Right lobe of liver (tissue), 6 donors: ENCODE results near the gene ARHGAP15. TPM values are rescaled to one million over a fixed set of nuclear protein-coding genes. Genes with fewer than 3 reads are reported as not detected.

ENCODE experiments used
- ATAC-seq, 4 donors: fragments of 200-7000 bp; cut with Tn5 transposase; one replicate each; pipeline ENCODE4 v1.9.1; 2020; ENCODE audit warnings: mild to moderate bottlenecking in 4 of 4, moderate library complexity in 4 of 4
- DNase-seq, 3 donors: peaks; one replicate each; pipeline ENCODE4 v3.0.0-alpha.2; 2020
- H3K27ac ChIP-seq, 3 donors: fragments of 200-600 bp; one replicate each; pipeline ENCODE4 v1.8.0; 2022
- H3K27me3 ChIP-seq, 2 donors: fragments of 200-600 bp; one replicate each; pipeline ENCODE4 v1.8.0; 2022
- H3K36me3 ChIP-seq, 4 donors: fragments of 200-600 bp; sonication (generic) in 1 of 4; one replicate each; pipeline versions ENCODE4 v1.5.1 to v1.8.0; 2017 to 2022; ENCODE audit warnings: control low read depth in 1 of 4
- H3K4me1 ChIP-seq, 4 donors: fragments of 200-600 bp; sonication (generic) in 1 of 4; one replicate each; pipeline versions ENCODE4 v1.5.1 to v1.8.0; 2017 to 2022; ENCODE audit warnings: control low read depth in 1 of 4
- H3K4me3 ChIP-seq, 3 donors: fragments of 200-600 bp; one replicate each; pipeline ENCODE4 v1.8.0; 2022
- H3K9me3 ChIP-seq, 4 donors: fragments of 200-600 bp; sonication (generic) in 1 of 4; one replicate each; pipeline versions ENCODE4 v1.5.1 to v1.8.0; 2017 to 2022; ENCODE audit warnings: control low read depth in 1 of 4
- CTCF ChIP-seq, 4 donors: fragments of 200-600 bp in 3 of 4; fragments of 450-650 bp in 1 of 4; IDR thresholded peaks; one replicate each; pipeline versions ENCODE4 v1.5.1 to v1.8.0; 2016 to 2022; ENCODE audit warnings: antibody characterized with exemption in 4 of 4, mild to moderate bottlenecking in 2 of 4
- POLR2A ChIP-seq: fragments of 450-650 bp; IDR thresholded peaks from one replicate; pipeline ENCODE4 v1.6.1; 2017; ENCODE audit warnings: antibody characterized with exemption, mild to moderate bottlenecking
- WGBS: methylation state at CpG from one replicate; pipeline ENCODE4 v1.1.6; 2018; ENCODE audit warnings: low coverage, low lambda C conversion rate; ENCODE audit not compliant: insufficient coverage; ENCODE audit errors: missing lambda C conversion rate; 5-methylcytosine and 5-hydroxymethylcytosine counted together
- intact Hi-C, 2 donors: fragments of 100-400 bp; cut with DNase I; formaldehyde crosslinking; loops; one replicate each; pipeline versions ENCODE4 v1.11.2 to v1.14.1; 2022
- total RNA-seq, 6 experiments: library from RNA; depleted of rRNA in 2 of 6; stranded (reverse); fragments of >200 nt in 2 of 6; fragmentation: NEBNext Ultra II Directional in 3 of 6; extraction: Animal tissue kit (Norgen Biotek cat#: 25700) in 3 of 6; gene quantifications; one replicate each; pipeline versions ENCODE4 v1.1.0 to v1.2.4, GENCODE V29; 2016 to 2023
- donor health status: DM: no; HTN: yes; CAD: no.
- donor health status: DM: no; HTN: no; CAD: no.
- donor health status: DM: no; HTN: no; CAD: no.
- donor health status: DM: no; HTN: yes; CAD: no.
- donor health status: DM: no; HTN: yes; CAD: no.

The ARHGAP15 gene
- total RNA-seq, 6 experiments from 2014 or later: 3.3 to 8.2 (median 6.6) TPM

DNA sequence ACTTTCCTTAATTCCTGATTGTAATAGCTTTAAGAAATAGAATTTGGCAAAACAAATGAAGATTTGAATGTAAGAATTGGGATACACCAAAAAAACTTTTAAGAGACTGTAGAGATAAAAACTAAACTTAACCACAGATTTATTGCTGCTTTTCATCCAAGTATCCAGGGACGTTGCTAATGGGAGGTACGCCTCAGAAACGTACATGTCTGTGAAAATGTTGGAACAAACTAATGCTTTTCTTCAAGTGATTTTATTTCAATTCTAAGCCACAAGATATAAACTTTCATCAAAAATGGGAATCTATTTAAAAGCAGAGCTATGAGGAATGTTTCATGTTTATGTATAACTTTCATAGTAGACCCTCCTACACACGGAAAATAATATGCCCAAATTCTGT, 66.3 kb downstream of the ARHGAP15 start:
- H3K27ac ChIP-seq: no peak overlapping the region
- intact Hi-C loops: no loop called here
- H3K4me1 ChIP-seq: no peaks in the 10 kb centered on the region
- TF ChIP-seq POLR2A: no peak
- TF ChIP-seq CTCF (IDR thresholded peaks at IDR 0.05): no peak
- no peaks in the 10 kb centered on the region for H3K36me3 ChIP-seq
- H3K9me3 ChIP-seq: no peaks in the 10 kb centered on the region
- no peaks in the 10 kb centered on the region for H3K27me3 ChIP-seq
- no peak for DNase-seq
- no peak overlapping the region for H3K4me3 ChIP-seq
- WGBS: 43% methylated on average over 4 of the region's 4 CpGs
- ATAC-seq: no peak

- no peaks in the 10 kb centered on the region for H3K4me1 ChIP-seq
- no peak overlapping the region for H3K4me3 ChIP-seq
- no peak for DNase-seq
- TF ChIP-seq POLR2A (no peak), CTCF (IDR thresholded peaks at IDR 0.05) (no peak)
- no peak overlapping the region for H3K27ac ChIP-seq
- 70% methylated on average over 4 of the region's 4 CpGs for WGBS
- no peaks in the 10 kb centered on the region for H3K36me3 ChIP-seq
- no peaks in the 10 kb centered on the region for H3K27me3 ChIP-seq
- no peaks in the 10 kb centered on the region for H3K9me3 ChIP-seq
- intact Hi-C loops: no loop called here
- ATAC-seq: no peak
Measured at GRCh38 chr2:143204062-143204461, 74.8 kb downstream of the ARHGAP15 start.

- 100% methylated on average over 1 of the region's 1 CpG for WGBS
- H3K27ac ChIP-seq: no peak overlapping the region
Measured at GRCh38 chr2:143205106-143205764, 76.0 kb downstream of the ARHGAP15 start.

GRCh38 chr2:143209570-143210445, 80.6 kb downstream of the ARHGAP15 start:
- no peak for ATAC-seq
- Histone ChIP-seq H3K4me3 (no peak overlapping the region), H3K4me1 (no peaks in the 10 kb centered on the region), H3K36me3 (no peaks in the 10 kb centered on the region), H3K27me3 (no peaks in the 10 kb centered on the region), H3K9me3 (no peaks in the 10 kb centered on the region), H3K27ac (no peak overlapping the region)
- intact Hi-C loops: no loop called here
- no peak for DNase-seq
- TF ChIP-seq CTCF (IDR thresholded peaks at IDR 0.05): no peak
- no peak for TF ChIP-seq POLR2A
- WGBS: 49% methylated on average over 6 of the region's 6 CpGs

More at GRCh38 chr2:143205106-143205764, 76.0 kb downstream of the ARHGAP15 start:
- intact Hi-C loops: no loop called here
- no peak for DNase-seq
- no peaks in the 10 kb centered on the region for H3K4me1 ChIP-seq
- H3K36me3 ChIP-seq: no peaks in the 10 kb centered on the region
- H3K4me3 ChIP-seq: no peak overlapping the region
- no peaks in the 10 kb centered on the region for H3K27me3 ChIP-seq
- H3K9me3 ChIP-seq: no peaks in the 10 kb centered on the region
- peak; percentile 30 to 56 (median 39) for ATAC-seq
- TF ChIP-seq CTCF (IDR thresholded peaks at IDR 0.05): peak; percentile 28 to 44 (median 34)
- no peak for TF ChIP-seq POLR2A
